T-helper 17 cell (primary cell): ENCODE results near the gene DNAJC10. TPM values are rescaled to one million over a fixed set of nuclear protein-coding genes. Genes with fewer than 3 reads are reported as not detected.
A peak's percentile ranks its signal among the peaks of the same experiment; 100 is the strongest.
"Not testable (repeated sequence)": the region's sequence is repeated elsewhere in the genome, so short reads cannot be mapped to it uniquely, and the experiment has no call there.

ENCODE experiments used
- ATAC-seq: fragments of 150-1000 bp; cut with Tn5 transposase; 2 replicates; pipeline ENCODE4 v1.10.0; 2021; ENCODE audit warnings: mild to moderate bottlenecking, moderate library complexity
- DNase-seq, 3 donors: peaks; one replicate each; pipeline versions ENCODE4 v3.0.0 to v3.0.0-alpha.2; 2020 to 2021
- H3K9me3 ChIP-seq: one replicate; pipeline ENCODE4 v1.7.0; 2013; ENCODE audit warnings: low read length, mild to moderate bottlenecking; ENCODE audit not compliant: control insufficient read depth, poor library complexity, severe bottlenecking
- H3K27ac Mint-ChIP-seq: one replicate; pipeline ENCODE4 v1.8.0; 2022; ENCODE audit warnings: mild to moderate bottlenecking, moderate library complexity, mixed read lengths
- H3K27me3 Mint-ChIP-seq: one replicate; pipeline ENCODE4 v1.8.0; 2022; ENCODE audit warnings: mixed read lengths
- H3K36me3 Mint-ChIP-seq: one replicate; pipeline ENCODE4 v1.8.0; 2022; ENCODE audit warnings: low read depth, mixed read lengths
- H3K4me1 Mint-ChIP-seq: one replicate; pipeline ENCODE4 v1.8.0; 2022; ENCODE audit warnings: mild to moderate bottlenecking, mixed read lengths
- H3K4me3 Mint-ChIP-seq: one replicate; pipeline ENCODE4 v1.8.0; 2022; ENCODE audit warnings: mild to moderate bottlenecking, moderate library complexity, mixed read lengths
- total RNA-seq, 4 donors: library from RNA in 2 of 4; stranded (reverse) in 2 of 4; gene quantifications; one replicate each; pipeline ENCODE4 v1.2.3 and lab custom pipeline; 2022 to 2026

The DNAJC10 gene
- total RNA-seq, 2 donors from 2014 or later: 52.4 to 55.1 TPM

DNA sequence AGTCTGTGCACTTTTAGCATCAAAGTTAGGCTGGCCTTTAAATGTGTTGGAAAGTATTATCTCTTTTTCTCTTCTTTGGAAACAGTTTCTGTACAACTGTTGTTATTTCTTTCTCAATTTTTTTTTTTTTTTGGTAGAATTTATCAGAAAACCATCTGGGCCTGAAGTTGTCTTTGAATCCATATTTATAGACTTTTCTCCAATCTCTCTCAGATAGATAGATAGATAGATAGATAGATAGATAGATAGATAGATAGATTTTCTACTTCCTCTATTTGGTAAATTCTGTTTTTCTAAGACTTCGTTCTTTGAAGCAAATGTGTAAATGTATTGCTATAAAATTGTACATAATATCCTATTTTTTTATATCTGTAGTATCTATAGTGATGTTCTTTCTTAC, 17.5 kb downstream of the DNAJC10 start:
- Mint-ChIP-seq H3K4me1 (peaks cover 2% of the 10 kb centered on the region), H3K4me3 (no peak overlapping the region), H3K27ac (no peak overlapping the region), H3K27me3 (no peaks in the 10 kb centered on the region), H3K36me3 (peaks cover 16% of the 10 kb centered on the region)
- DNase-seq (no peak), ATAC-seq (no peak)
- no peaks in the 10 kb centered on the region for H3K9me3 ChIP-seq

DNA sequence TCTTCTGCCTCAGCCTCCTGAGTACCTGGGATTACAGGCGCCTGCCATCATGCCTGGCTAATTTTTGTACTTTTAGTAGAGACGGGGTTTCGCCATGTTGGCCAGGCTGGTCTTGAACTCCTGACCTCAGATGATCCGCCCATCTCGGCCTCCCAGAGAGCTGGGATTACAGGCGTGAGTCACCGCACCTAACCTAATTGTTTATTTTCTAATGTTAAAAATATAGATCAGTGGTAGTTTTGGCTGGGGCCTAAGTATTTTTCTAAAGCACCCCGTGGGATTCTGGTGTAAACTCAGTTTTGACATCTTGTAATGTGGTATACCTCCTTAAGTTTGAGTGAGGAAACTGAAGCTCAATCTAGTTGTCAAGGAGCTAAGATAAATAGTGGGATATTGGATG, 20.8 kb downstream of the DNAJC10 start:
- H3K27ac Mint-ChIP-seq, H3K27me3 Mint-ChIP-seq, H3K9me3 ChIP-seq, DNase-seq, ATAC-seq, H3K4me3 Mint-ChIP-seq, H3K4me1 Mint-ChIP-seq: not testable (repeated sequence)
- peaks cover 11% of the 10 kb centered on the region for H3K36me3 Mint-ChIP-seq

DNA sequence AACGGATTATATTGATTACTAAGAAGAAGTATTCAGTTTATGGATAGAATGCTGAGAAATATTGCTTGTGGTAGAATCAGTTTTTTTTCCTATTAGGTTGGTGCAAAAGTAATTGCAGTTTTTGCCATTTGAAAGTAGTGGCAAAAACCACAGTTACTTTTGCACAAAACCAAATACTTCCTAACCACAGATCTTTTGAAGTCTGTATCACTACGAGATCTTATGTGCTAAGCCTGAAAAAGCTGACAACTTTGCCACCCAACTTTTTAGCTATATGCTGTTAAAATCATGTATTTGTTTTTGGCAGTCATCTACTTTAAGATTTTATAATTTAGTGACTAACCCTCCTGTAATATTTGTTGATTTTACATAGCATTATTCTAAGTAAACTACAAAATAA, 24.6 kb downstream of the DNAJC10 start:
- no peaks in the 10 kb centered on the region for H3K9me3 ChIP-seq
- H3K4me1 Mint-ChIP-seq: peaks cover 2% of the 10 kb centered on the region
- no peak for ATAC-seq
- H3K27me3 Mint-ChIP-seq: no peaks in the 10 kb centered on the region
- DNase-seq: no peak
- H3K27ac Mint-ChIP-seq: no peak overlapping the region
- H3K4me3 Mint-ChIP-seq: no peak overlapping the region
- peaks cover 17% of the 10 kb centered on the region for H3K36me3 Mint-ChIP-seq

DNA sequence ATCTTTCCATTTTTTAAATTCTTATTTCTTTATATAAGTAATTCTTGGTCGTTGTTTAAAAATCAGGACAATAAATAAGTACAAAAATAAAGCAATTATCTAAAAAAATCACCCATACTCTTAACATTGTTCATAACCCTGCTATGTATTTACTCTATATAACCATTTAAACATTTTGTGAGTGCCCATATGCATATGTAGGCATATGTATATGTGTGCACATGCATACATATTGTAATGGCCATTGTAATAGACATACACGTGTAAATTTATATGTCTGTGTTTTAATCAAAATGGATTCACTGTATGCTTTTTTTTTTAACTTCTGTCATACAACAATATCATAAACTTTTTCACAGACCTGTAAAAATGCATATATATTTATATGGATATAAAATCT, 25.6 kb downstream of the DNAJC10 start:
- ATAC-seq: no peak
- DNase-seq: no peak
- H3K9me3 ChIP-seq: no peaks in the 10 kb centered on the region
- Mint-ChIP-seq H3K4me3 (no peak overlapping the region), H3K27ac (no peak overlapping the region), H3K27me3 (no peaks in the 10 kb centered on the region), H3K36me3 (peaks cover 17% of the 10 kb centered on the region), H3K4me1 (peaks cover 2% of the 10 kb centered on the region)

DNA sequence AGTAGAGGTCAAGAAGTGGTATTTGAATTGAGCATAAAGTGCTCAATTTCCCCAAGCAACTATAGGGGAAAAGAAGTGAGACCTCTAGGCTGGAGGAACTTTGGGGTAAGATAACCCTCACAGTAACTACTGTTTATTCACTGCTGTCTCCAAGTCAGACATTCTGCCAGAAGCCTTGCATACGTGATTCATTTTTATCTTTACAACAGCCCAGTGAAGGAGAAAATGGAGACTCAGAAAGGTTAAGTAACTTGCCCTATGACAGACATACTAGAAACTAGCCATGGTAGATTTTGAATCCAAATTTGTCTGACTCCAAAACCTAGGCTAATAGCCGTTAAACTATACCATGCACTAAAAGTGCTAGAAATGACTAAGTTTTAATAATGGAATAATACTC, 28.4 kb downstream of the DNAJC10 start:
- H3K27me3 Mint-ChIP-seq: no peaks in the 10 kb centered on the region
- peaks cover 2% of the 10 kb centered on the region for H3K4me1 Mint-ChIP-seq
- peaks cover 10% of the 10 kb centered on the region for H3K36me3 Mint-ChIP-seq
- ATAC-seq: no peak
- no peak for DNase-seq
- no peaks in the 10 kb centered on the region for H3K9me3 ChIP-seq
- no peak overlapping the region for H3K27ac Mint-ChIP-seq
- no peak overlapping the region for H3K4me3 Mint-ChIP-seq

DNA sequence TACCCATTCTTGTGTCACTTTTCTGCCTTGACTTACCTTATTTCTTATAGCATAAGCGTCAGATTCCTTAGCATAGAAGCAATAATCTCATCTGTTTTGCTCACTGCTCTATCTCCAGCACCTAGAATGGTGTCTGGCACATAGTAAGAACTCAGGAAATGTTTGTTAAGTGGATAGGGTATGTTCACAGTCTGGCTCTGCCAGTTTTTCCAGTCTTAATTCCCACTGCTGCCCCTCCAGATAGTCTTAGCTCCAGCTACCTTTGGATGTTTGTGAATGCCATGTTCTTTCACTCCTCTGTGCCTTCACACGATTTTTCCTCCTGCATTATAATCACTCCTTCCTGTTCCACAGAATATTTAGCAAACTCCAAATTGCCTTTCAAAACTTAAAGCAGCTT, 29.0 kb downstream of the DNAJC10 start:
- no peak overlapping the region for H3K4me3 Mint-ChIP-seq
- peaks cover 12% of the 10 kb centered on the region for H3K36me3 Mint-ChIP-seq
- no peaks in the 10 kb centered on the region for H3K27me3 Mint-ChIP-seq
- peaks cover 2% of the 10 kb centered on the region for H3K4me1 Mint-ChIP-seq
- H3K9me3 ChIP-seq: no peaks in the 10 kb centered on the region
- no peak overlapping the region for H3K27ac Mint-ChIP-seq
- ATAC-seq (no peak), DNase-seq (no peak)

DNA sequence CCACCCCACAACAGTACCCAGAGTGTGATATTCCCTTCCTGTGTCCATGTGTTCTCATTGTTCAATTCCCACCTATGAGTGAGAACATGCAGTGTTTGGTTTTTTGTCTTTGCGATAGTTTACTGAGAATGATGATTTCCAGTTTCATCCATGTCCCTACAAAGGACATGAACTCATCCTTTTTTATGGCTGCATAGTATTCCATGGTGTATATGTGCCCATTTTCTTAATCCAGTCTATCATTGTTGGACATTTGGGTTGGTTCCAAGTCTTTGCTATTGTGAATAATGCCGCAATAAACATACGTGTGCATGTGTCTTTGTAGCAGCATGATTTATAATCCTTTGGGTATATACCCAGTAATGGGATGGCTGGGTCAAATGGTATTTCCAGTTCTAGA, 29.8 kb downstream of the DNAJC10 start:
- H3K27me3 Mint-ChIP-seq, H3K9me3 ChIP-seq, H3K4me3 Mint-ChIP-seq, H3K27ac Mint-ChIP-seq, H3K4me1 Mint-ChIP-seq, DNase-seq, ATAC-seq: not testable (repeated sequence)
- peaks cover 14% of the 10 kb centered on the region for H3K36me3 Mint-ChIP-seq

DNA sequence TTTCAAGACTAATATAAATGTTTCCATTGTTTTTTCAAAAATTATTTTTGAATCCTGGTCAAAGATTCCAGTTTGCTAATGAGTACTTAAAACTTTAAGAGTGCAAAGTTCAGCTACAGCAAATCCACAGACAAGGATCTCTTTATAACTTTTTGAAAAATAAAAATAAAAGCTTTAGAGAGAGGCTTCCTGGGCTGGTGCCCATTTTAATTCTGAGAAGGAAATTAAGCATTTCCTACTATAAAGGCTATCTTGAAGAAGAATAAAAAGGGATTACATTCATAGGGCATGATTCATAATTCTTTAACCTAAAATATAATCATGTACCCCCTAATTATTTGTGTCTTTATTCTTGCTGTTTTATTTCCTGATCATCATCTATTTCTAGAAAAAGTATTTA, 38.2 kb downstream of the DNAJC10 start:
- H3K27ac Mint-ChIP-seq: no peak overlapping the region
- H3K27me3 Mint-ChIP-seq: no peaks in the 10 kb centered on the region
- no peaks in the 10 kb centered on the region for H3K4me1 Mint-ChIP-seq
- ATAC-seq (no peak), DNase-seq (no peak)
- no peaks in the 10 kb centered on the region for H3K9me3 ChIP-seq
- peaks cover 15% of the 10 kb centered on the region for H3K36me3 Mint-ChIP-seq
- H3K4me3 Mint-ChIP-seq: no peak overlapping the region

DNA sequence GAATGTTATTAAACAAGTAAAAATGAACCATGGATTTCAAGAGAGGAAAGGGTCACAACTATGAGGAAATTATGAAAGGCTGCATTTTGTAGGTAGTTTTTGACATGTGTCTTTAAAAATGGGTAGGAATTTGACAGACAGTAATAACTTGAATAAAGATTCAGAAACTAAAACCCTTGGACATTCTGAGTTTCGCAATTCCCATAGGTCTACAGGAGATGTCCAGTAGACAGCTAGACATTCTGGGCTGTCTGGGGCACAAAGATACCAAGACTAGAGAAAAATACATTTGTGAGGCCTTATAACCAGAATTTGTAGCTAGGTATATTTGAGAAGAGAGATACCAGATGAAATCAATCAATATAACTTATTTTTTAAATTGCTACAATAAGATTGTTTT, 42.3 kb downstream of the DNAJC10 start:
- no peaks in the 10 kb centered on the region for H3K9me3 ChIP-seq
- Mint-ChIP-seq H3K27ac (no peak overlapping the region), H3K27me3 (no peaks in the 10 kb centered on the region), H3K36me3 (peaks cover 28% of the 10 kb centered on the region), H3K4me1 (peaks cover 14% of the 10 kb centered on the region), H3K4me3 (no peak overlapping the region)
- no peak for ATAC-seq
- DNase-seq: no peak

DNA sequence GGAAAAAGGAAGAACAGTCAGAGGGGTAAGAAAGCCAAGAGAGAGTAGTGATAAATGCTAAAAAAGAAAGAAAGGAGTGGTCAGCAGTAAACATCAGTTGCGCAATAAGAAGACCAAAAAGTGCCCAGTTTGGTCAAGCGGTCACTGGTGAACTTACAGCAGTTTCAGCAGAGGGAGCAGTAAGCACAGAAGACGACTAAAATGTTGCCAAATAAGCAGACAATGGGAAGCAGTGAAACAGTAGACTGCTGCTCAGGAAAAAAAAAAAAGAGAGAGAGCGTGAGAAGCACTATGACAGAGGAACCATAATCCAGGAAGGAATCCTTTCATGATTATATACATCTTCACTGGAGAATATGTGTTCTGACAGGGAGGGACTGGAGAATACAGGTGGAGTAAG, 45.8 kb downstream of the DNAJC10 start:
- H3K4me1 Mint-ChIP-seq: peaks cover 14% of the 10 kb centered on the region
- H3K27ac Mint-ChIP-seq: peak overlapping the region; percentile 32
- H3K36me3 Mint-ChIP-seq: peaks cover 33% of the 10 kb centered on the region
- H3K9me3 ChIP-seq: no peaks in the 10 kb centered on the region
- H3K4me3 Mint-ChIP-seq: no peak overlapping the region
- DNase-seq (no peak), ATAC-seq (no peak)
- no peaks in the 10 kb centered on the region for H3K27me3 Mint-ChIP-seq

DNA sequence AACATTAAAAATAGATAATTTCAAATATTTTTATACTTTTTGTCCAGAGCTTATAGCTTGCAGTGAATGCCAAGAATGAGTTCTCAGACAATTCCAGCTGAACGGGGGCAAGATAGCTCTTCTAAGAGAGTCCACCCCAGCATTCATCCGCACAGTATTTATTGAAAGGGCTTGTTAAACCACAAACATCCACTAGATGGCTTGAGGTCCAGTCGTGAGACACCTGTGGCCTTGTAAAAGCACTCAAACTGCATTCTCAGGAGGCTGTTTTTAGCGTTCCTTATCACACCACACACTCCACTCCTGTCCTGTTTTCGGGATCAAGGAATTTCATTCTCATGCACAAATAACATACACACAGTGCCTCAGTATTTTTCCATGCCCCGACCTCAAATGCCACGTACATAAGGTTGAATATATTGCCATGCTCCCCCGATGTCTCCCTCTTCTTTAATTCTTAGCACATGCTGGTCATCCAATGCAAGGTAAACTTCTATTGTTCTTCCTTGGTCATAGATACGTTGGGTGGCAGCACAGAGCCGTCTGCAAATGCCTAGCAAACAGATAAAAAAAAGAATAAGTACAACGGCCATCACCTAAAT, 47.4 kb downstream of the DNAJC10 start:
- H3K4me1 Mint-ChIP-seq: peaks cover 14% of the 10 kb centered on the region
- no peak overlapping the region for H3K4me3 Mint-ChIP-seq
- no peak for DNase-seq
- peaks cover 31% of the 10 kb centered on the region for H3K36me3 Mint-ChIP-seq
- peaks cover 2% of the 10 kb centered on the region for H3K9me3 ChIP-seq
- H3K27me3 Mint-ChIP-seq: no peaks in the 10 kb centered on the region
- ATAC-seq: no peak
- H3K27ac Mint-ChIP-seq: no peak overlapping the region

DNA sequence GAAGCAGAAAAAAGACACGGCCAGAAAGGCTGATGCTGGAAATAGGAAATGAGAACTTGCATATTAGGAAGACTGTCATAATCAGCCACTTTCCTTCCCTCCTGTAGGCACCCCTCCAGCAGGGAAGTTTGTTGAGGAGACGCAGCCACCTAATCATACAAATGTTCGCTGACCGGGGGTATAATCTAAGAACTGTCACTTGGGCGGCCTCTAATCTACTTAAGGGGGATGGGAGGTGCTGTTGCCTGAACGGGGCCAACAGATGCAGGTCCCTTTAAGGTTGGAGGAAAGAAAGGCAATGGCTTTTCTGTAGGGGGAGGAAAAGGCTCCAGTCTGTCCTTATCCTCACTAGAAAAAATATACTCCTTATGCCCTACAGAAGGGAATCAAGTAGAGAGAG, 50.6 kb downstream of the DNAJC10 start:
- no peak overlapping the region for H3K27ac Mint-ChIP-seq
- H3K4me3 Mint-ChIP-seq: no peak overlapping the region
- DNase-seq (no peak), ATAC-seq (no peak)
- H3K27me3 Mint-ChIP-seq: no peaks in the 10 kb centered on the region
- H3K36me3 Mint-ChIP-seq: peaks cover 24% of the 10 kb centered on the region
- H3K9me3 ChIP-seq: peaks cover 4% of the 10 kb centered on the region
- peaks cover 5% of the 10 kb centered on the region for H3K4me1 Mint-ChIP-seq

DNA sequence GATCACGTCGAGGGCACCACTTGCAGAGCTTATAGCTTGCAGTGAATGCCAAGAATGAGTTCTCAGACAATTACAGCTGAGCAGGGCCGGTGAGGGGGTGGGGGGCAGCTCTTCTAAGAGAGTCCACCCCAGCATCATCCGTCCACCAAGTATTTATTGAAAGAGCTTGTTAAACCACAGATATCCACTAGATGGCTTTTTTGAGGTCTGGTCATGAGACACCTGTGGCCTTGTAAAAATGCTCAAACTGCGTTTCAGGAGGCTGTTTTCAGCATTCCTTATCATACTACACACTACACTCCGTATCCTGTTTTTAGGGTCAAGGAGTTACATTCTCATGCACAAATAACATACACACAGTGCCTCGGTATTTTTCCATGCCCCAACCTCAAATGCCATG, 51.5 kb downstream of the DNAJC10 start:
- H3K4me3 Mint-ChIP-seq: no peak overlapping the region
- H3K36me3 Mint-ChIP-seq: peaks cover 17% of the 10 kb centered on the region
- no peaks in the 10 kb centered on the region for H3K27me3 Mint-ChIP-seq
- peaks cover 4% of the 10 kb centered on the region for H3K9me3 ChIP-seq
- ATAC-seq (no peak), DNase-seq (no peak)
- no peaks in the 10 kb centered on the region for H3K4me1 Mint-ChIP-seq
- H3K27ac Mint-ChIP-seq: no peak overlapping the region

DNA sequence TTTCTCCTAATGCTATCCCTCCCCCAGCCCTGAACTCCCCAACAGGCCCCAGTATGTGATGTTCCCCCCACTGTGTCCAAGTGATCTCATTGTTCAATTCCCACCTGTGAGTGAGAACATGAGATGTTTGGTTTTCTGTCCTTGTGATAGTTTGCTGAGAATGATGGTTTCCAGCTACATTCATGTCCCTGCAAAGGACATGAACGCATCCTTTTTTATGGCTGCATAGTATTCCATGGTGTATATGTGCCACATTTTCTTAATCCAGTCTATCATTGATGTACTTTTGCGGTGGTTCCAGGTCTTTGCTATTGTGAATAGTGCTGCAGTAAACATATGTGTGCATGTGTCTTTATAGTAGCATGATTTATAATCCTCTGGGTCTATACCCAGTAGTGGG, 52.9 kb downstream of the DNAJC10 start:
- not testable (repeated sequence) for H3K9me3 ChIP-seq, DNase-seq, H3K27ac Mint-ChIP-seq, ATAC-seq, H3K4me3 Mint-ChIP-seq, H3K4me1 Mint-ChIP-seq, H3K27me3 Mint-ChIP-seq
- peaks cover 14% of the 10 kb centered on the region for H3K36me3 Mint-ChIP-seq
